H1 (cell line): Measurements from ENCODE around the gene KIN. TPM values are rescaled to one million over a fixed set of nuclear protein-coding genes. Genes with fewer than 3 reads are reported as not detected.

Source experiments
- CTCF ChIA-PET: fragments of 300-600 bp; sonication (Branson Sonifier 250); formaldehyde crosslinking; loops from one replicate; lab custom pipeline; 2021; ENCODE audit not compliant: partially characterized antibody; lab: Charles Lee
- POLR2A ChIA-PET: fragments of 300-600 bp; sonication (Branson Sonifier 250); formaldehyde crosslinking; loops from one replicate; lab custom pipeline; 2021; ENCODE audit warnings: inconsistent platforms; ENCODE audit not compliant: partially characterized antibody; lab: Charles Lee
- DNase-seq, 2 experiments: peaks; one replicate each; pipeline versions ENCODE4 v3.0.0 to v3.0.0-alpha.2; 2010 to 2022; ENCODE audit warnings: low spot score in 2 of 2, low read depth in 1 of 2, mixed read lengths in 1 of 2
- FAIRE-seq: peaks from 2 replicates; lab custom pipeline; 2011; peaks lifted over from hg19 to GRCh38; lab: Jason Lieb, UNC
- H2AFZ ChIP-seq: 2 replicates; pipeline ENCODE4 v1.8.1; 2012; ENCODE audit warnings: low read length, inconsistent platforms
- H2AK5ac ChIP-seq: 2 replicates; pipeline ENCODE4 v1.6.1; 2013; ENCODE audit warnings: low read depth, low read length
- H2BK120ac ChIP-seq: replicated peaks from 2 replicates; pipeline ENCODE3; 2013; ENCODE audit warnings: low read depth, low read length, inconsistent platforms
- H2BK12ac ChIP-seq: 2 replicates; pipeline ENCODE4 v1.6.1; 2013; ENCODE audit warnings: low read depth, low read length
- H2BK15ac ChIP-seq: 2 replicates; pipeline ENCODE4 v1.6.1; 2013; ENCODE audit warnings: low read length
- H2BK20ac ChIP-seq: 2 replicates; pipeline ENCODE4 v1.6.1; 2013; ENCODE audit warnings: low read length
- H2BK5ac ChIP-seq: 2 replicates; pipeline ENCODE4 v1.6.1; 2013; ENCODE audit warnings: low read depth, low read length
- H3K14ac ChIP-seq: 2 replicates; pipeline ENCODE4 v1.6.1; 2013; ENCODE audit warnings: inconsistent platforms; ENCODE audit not compliant: insufficient read length
- H3K18ac ChIP-seq: 2 replicates; pipeline ENCODE4 v1.6.1; 2013; ENCODE audit warnings: low read length; ENCODE audit errors: extremely low read depth
- H3K23ac ChIP-seq: 2 replicates; pipeline ENCODE4 v1.6.1; 2013; ENCODE audit warnings: inconsistent platforms; ENCODE audit not compliant: insufficient read length
- H3K23me2 ChIP-seq: 2 replicates; pipeline ENCODE4 v1.6.1; 2013; ENCODE audit warnings: low read depth, low read length
- H3K27ac ChIP-seq: 2 replicates; pipeline ENCODE4 v1.6.1; 2011; ENCODE audit warnings: low read depth, low read length, inconsistent platforms
- H3K27me3 ChIP-seq, 4 experiments: replicated peaks in 1 of 4; 1 replicate in 1 of 4; 2 replicates in 3 of 4; pipeline versions ENCODE4 v1.6.1 to v1.8.1; 2011 to 2013; ENCODE audit warnings: low read length in 3 of 4, mild to moderate bottlenecking in 3 of 4, inconsistent platforms in 2 of 4, mixed read lengths in 2 of 4, moderate library complexity in 1 of 4; ENCODE audit not compliant: control insufficient read depth in 3 of 4, insufficient read depth in 3 of 4; ENCODE audit errors: extremely low read depth in 1 of 4
- H3K36me3 ChIP-seq, 4 experiments: 2 replicates each; pipeline versions ENCODE4 v1.6.1 to v1.8.1; 2011 to 2013; ENCODE audit warnings: mild to moderate bottlenecking in 4 of 4, low read length in 3 of 4, moderate library complexity in 2 of 4, control low read depth in 1 of 4, inconsistent platforms in 1 of 4; ENCODE audit not compliant: insufficient read depth in 4 of 4, control insufficient read depth in 2 of 4
- H3K4ac ChIP-seq: replicated peaks from 2 replicates; pipeline ENCODE3; 2013; ENCODE audit warnings: low read length, low read depth, mixed read lengths, inconsistent platforms; ENCODE audit not compliant: insufficient read length
- H3K4me1 ChIP-seq, 4 experiments: replicated peaks in 1 of 4; 1 replicate in 1 of 4; 2 replicates in 3 of 4; pipeline versions ENCODE4 v1.6.1 to v1.8.1; 2011 to 2013; ENCODE audit warnings: low read length in 3 of 4, inconsistent platforms in 2 of 4, mixed read lengths in 1 of 4; ENCODE audit not compliant: insufficient read depth in 4 of 4, control insufficient read depth in 3 of 4
- H3K4me2 ChIP-seq, 2 experiments: 2 replicates each; pipeline versions ENCODE4 v1.6.1 to v1.8.1; 2011 to 2013; ENCODE audit warnings: low read depth in 2 of 2, low read length in 2 of 2, control low read depth in 1 of 2, inconsistent platforms in 1 of 2, mild to moderate bottlenecking in 1 of 2; ENCODE audit not compliant: insufficient read depth in 1 of 2
- H3K4me3 ChIP-seq, 4 experiments: fragments of 200-600, 300-600 bp in 1 of 4; sonication (generic), shearing (Covaris generic), sonication (Bioruptor Twin) in 1 of 4; 2 replicates each; pipeline versions ENCODE4 v1.5.1 to v1.8.1; 2011 to 2016; ENCODE audit warnings: low read length in 4 of 4, low read depth in 3 of 4, control low read depth in 2 of 4, inconsistent platforms in 2 of 4, mild to moderate bottlenecking in 2 of 4, mixed read lengths in 1 of 4, moderate library complexity in 1 of 4; ENCODE audit not compliant: insufficient read depth in 2 of 4; ENCODE audit errors: extremely low read depth in 1 of 4
- H3K56ac ChIP-seq: replicated peaks from 2 replicates; pipeline ENCODE3; 2013; ENCODE audit warnings: low read depth, mild to moderate bottlenecking, mixed read lengths, low read length, inconsistent platforms; ENCODE audit not compliant: insufficient read length
- H3K79me1 ChIP-seq: 2 replicates; pipeline ENCODE4 v1.6.1; 2013; ENCODE audit warnings: low read depth, low read length, control low read depth
- H3K79me2 ChIP-seq, 2 experiments: 2 replicates each; pipeline versions ENCODE4 v1.6.1 to v1.8.1; 2012 to 2013; ENCODE audit warnings: low read length in 2 of 2, mild to moderate bottlenecking in 2 of 2, inconsistent platforms in 1 of 2; ENCODE audit not compliant: insufficient read depth in 2 of 2, control insufficient read depth in 1 of 2
- H3K9ac ChIP-seq, 4 experiments: replicated peaks in 1 of 4; 1 replicate in 1 of 4; 2 replicates in 3 of 4; pipeline versions ENCODE4 v1.6.1 to v1.8.1; 2011 to 2013; ENCODE audit warnings: low read depth in 3 of 4, low read length in 3 of 4, control low read depth in 2 of 4, mild to moderate bottlenecking in 2 of 4, moderate library complexity in 2 of 4, inconsistent platforms in 1 of 4; ENCODE audit errors: extremely low read depth in 1 of 4
- H3K9me3 ChIP-seq, 2 experiments: 2 replicates each; pipeline versions ENCODE4 v1.6.1 to v1.8.1; 2012 to 2013; ENCODE audit warnings: mild to moderate bottlenecking in 2 of 2, moderate library complexity in 2 of 2, control low read depth in 1 of 2, inconsistent platforms in 1 of 2, low read depth in 1 of 2, low read length in 1 of 2, mixed read lengths in 1 of 2; ENCODE audit not compliant: insufficient read depth in 2 of 2
- H4K20me1 ChIP-seq, 2 experiments: replicated peaks in 1 of 2; 2 replicates each; pipeline versions ENCODE3 to v1.8.1; 2011 to 2013; ENCODE audit warnings: inconsistent platforms in 2 of 2, low read length in 2 of 2, mild to moderate bottlenecking in 1 of 2; ENCODE audit not compliant: insufficient read depth in 2 of 2, control insufficient read depth in 1 of 2
- H4K5ac ChIP-seq: 2 replicates; pipeline ENCODE4 v1.6.1; 2013; ENCODE audit warnings: low read length, low read depth, mixed read lengths, inconsistent platforms; ENCODE audit not compliant: insufficient read length
- H4K8ac ChIP-seq: 2 replicates; pipeline ENCODE4 v1.8.0; 2013; ENCODE audit warnings: mild to moderate bottlenecking, moderate library complexity, low read length, inconsistent platforms; ENCODE audit not compliant: insufficient read depth; ENCODE audit errors: extremely low read depth
- H4K91ac ChIP-seq: replicated peaks from 2 replicates; pipeline ENCODE3; 2013; ENCODE audit warnings: low read length, mixed read lengths, inconsistent platforms; ENCODE audit not compliant: insufficient read length
- EGR1 ChIP-seq: IDR thresholded peaks from 2 replicates; pipeline ENCODE4 v1.6.1; 2011; ENCODE audit warnings: low read depth, low read length, borderline replicate concordance
- GTF2F1 ChIP-seq: IDR thresholded peaks from 2 replicates; pipeline ENCODE4 v1.6.1; 2012; ENCODE audit warnings: low read depth, low read length, improper control_type of control experiment, borderline replicate concordance
- PHF8 ChIP-seq: fragments of 200-600 bp; sonication (generic); conservative IDR thresholded peaks from 2 replicates; pipeline ENCODE4 v1.7.1; 2012; ENCODE audit warnings: low read depth, mild to moderate bottlenecking, inconsistent platforms, low read length, moderate library complexity
- RAD21 ChIP-seq, 2 experiments: IDR thresholded peaks in 1 of 2; conservative IDR thresholded peaks in 1 of 2; 2 replicates each; pipeline ENCODE4 v1.6.1; 2011; ENCODE audit warnings: low read depth in 2 of 2, low read length in 2 of 2, improper control_type of control experiment in 1 of 2, inconsistent platforms in 1 of 2, mild to moderate bottlenecking in 1 of 2, moderate library complexity in 1 of 2
- RXRA ChIP-seq: IDR thresholded peaks from 2 replicates; pipeline ENCODE4 v1.6.1; 2011; ENCODE audit warnings: low read depth, mild to moderate bottlenecking, low read length, moderate library complexity; ENCODE audit not compliant: insufficient read depth
- TCF12 ChIP-seq: IDR thresholded peaks from 2 replicates; pipeline ENCODE4 v1.6.1; 2011; ENCODE audit warnings: low read depth, mild to moderate bottlenecking, low read length
- TEAD4 ChIP-seq: IDR thresholded peaks from 2 replicates; pipeline ENCODE4 v1.6.1; 2012; ENCODE audit warnings: low read depth, low read length, inconsistent platforms, mixed read lengths
- WGBS, 2 experiments: shearing (Covaris generic) in 1 of 2; methylation state at CpG; one replicate each; pipeline versions ENCODE4 v1.1.6 to v1.1.7; 2013 to 2015; ENCODE audit warnings: low lambda C conversion rate in 2 of 2, mixed read lengths in 2 of 2, inconsistent platforms in 1 of 2, low coverage in 1 of 2, missing lambda C conversion rate in 1 of 2; ENCODE audit not compliant: insufficient replicate concordance in 2 of 2, insufficient coverage in 1 of 2, insufficient read length in 1 of 2; ENCODE audit errors: extremely low coverage in 1 of 2, missing lambda C conversion rate in 1 of 2; 5-methylcytosine and 5-hydroxymethylcytosine counted together
- polyA plus RNA-seq, 7 experiments: library from polyadenylated mRNA; depleted of rRNA in 3 of 7; stranded (reverse) in 5 of 7; unstranded in 2 of 7; fragments of >200 nt in 5 of 7; fragments of 200-250 nt in 2 of 7; gene quantifications; 1 replicate in 5 of 7; 2 replicates in 1 of 7; 4 replicates in 1 of 7; pipeline versions ENCODE4 v1.2.1 to v1.2.3, GENCODE V29; 2011 to 2013; ENCODE audit warnings: missing spikeins in 2 of 7, mixed read lengths in 2 of 7
- total RNA-seq: library from RNA; stranded (reverse); fragmentation: NEBNext Ultra II Directional; extraction: Animal tissue kit (Norgen Biotek cat#: 25700); gene quantifications from 2 replicates; pipeline ENCODE4 v1.2.1, GENCODE V29; 2021
- TF ChIP-seq, protein P1 (sequence below): IDR thresholded peaks from 2 replicates; pipeline ENCODE4 v1.6.1; 2012; ENCODE audit warnings: inconsistent platforms

The KIN gene
- total and polyA plus RNA-seq, 2 of the 8 experiments (the other 6 are each of a cell fraction or from before 2014, with no cell fraction given): 3.7 to 16.5 TPM

DNA sequence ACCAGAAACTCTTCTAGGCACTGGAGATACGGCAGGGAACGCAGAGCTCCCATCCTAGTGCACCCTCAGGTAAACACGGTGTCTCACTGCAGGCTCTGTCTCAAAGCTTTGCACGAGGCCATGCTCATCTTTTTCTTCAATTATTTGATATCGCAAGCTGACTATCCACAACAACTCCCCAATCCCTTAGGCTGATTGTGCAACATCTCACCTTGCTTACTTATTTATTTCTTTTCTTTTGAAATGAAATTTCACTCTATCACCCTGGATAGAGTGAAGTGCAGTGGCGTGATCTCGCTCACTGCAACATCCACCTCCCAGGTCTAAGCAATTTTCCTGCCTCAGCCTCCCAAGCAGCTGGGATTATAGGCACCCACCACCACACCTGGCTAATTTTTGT, 72.3 kb downstream of the KIN start:
- Histone ChIP-seq H3K4ac (no peak overlapping the region), H4K5ac (no peak overlapping the region), H2BK20ac (no peak overlapping the region), H3K4me1 (no peaks in the 10 kb centered on the region), H3K36me3 (no peaks in the 10 kb centered on the region), H3K4me3 (no peak overlapping the region), H3K23ac (no peak overlapping the region), H3K27me3 (no peaks in the 10 kb centered on the region), H3K56ac (no peak overlapping the region), H4K91ac (no peak overlapping the region), H2BK15ac (no peak overlapping the region), H3K4me2 (no peak overlapping the region), H3K79me1 (no peaks in the 10 kb centered on the region), H3K18ac (no peak overlapping the region), H2BK12ac (no peak overlapping the region), H3K9ac (no peak overlapping the region), H2AFZ (no peak overlapping the region), H3K27ac (no peak overlapping the region), H2AK5ac (no peak overlapping the region), H3K23me2 (no peaks in the 10 kb centered on the region; the same call in 1 of the 2 replicates), H3K79me2 (no peaks in the 10 kb centered on the region), H4K20me1 (no peaks in the 10 kb centered on the region), H4K8ac (no peak overlapping the region), H2BK120ac (no peak overlapping the region), H3K9me3 (no peaks in the 10 kb centered on the region), H3K14ac (no peak overlapping the region), H2BK5ac (no peak overlapping the region)
- DNase-seq: no peak
- ChIA-PET POLR2A (interaction anchor here (0.6 kb wide), 1 partner anchor 669 kb away, joined by 7 read pairs; no protein-coding TSS in a partner anchor), CTCF (interaction anchor here (1.6 kb wide), 1 partner anchor 29 kb away, joined by 7 read pairs; no protein-coding TSS in a partner anchor)
- FAIRE-seq: no peak
- 88% methylated on average over 7 of the region's 7 CpGs; no CpG with 5 or more reads in 1 of the 2 experiments for WGBS, 2 experiments
- TF ChIP-seq TEAD4: no peak
- no peak for TF ChIP-seq GTF2F1
- no peak for TF ChIP-seq RAD21 (IDR thresholded peaks at IDR 0.05 in 1 of 2, conservative IDR thresholded peaks at IDR 0.05 in 1 of 2; ENCODE audit: low read depth in 2 of 2, low read length in 2 of 2)
- no peak for TF ChIP-seq EGR1
- TF ChIP-seq, protein P1, sequence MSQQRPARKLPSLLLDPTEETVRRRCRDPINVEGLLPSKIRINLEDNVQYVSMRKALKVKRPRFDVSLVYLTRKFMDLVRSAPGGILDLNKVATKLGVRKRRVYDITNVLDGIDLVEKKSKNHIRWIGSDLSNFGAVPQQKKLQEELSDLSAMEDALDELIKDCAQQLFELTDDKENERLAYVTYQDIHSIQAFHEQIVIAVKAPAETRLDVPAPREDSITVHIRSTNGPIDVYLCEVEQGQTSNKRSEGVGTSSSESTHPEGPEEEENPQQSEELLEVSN: no peak
- TF ChIP-seq RXRA: no peak
- no peak for TF ChIP-seq TCF12
- no peak for TF ChIP-seq PHF8
